Hematopoietic multipotent progenitor cell treated with erythropoietin and hydrocortisone succinate and interleukin-3 and kit ligand, for 8 days (in vitro differentiated cells): ENCODE measurements around the gene TASOR2.

Experiments
- DNase-seq: peaks from one replicate; pipeline ENCODE4 v3.0.0-alpha.2; 2015

The TASOR2 gene, protein sequence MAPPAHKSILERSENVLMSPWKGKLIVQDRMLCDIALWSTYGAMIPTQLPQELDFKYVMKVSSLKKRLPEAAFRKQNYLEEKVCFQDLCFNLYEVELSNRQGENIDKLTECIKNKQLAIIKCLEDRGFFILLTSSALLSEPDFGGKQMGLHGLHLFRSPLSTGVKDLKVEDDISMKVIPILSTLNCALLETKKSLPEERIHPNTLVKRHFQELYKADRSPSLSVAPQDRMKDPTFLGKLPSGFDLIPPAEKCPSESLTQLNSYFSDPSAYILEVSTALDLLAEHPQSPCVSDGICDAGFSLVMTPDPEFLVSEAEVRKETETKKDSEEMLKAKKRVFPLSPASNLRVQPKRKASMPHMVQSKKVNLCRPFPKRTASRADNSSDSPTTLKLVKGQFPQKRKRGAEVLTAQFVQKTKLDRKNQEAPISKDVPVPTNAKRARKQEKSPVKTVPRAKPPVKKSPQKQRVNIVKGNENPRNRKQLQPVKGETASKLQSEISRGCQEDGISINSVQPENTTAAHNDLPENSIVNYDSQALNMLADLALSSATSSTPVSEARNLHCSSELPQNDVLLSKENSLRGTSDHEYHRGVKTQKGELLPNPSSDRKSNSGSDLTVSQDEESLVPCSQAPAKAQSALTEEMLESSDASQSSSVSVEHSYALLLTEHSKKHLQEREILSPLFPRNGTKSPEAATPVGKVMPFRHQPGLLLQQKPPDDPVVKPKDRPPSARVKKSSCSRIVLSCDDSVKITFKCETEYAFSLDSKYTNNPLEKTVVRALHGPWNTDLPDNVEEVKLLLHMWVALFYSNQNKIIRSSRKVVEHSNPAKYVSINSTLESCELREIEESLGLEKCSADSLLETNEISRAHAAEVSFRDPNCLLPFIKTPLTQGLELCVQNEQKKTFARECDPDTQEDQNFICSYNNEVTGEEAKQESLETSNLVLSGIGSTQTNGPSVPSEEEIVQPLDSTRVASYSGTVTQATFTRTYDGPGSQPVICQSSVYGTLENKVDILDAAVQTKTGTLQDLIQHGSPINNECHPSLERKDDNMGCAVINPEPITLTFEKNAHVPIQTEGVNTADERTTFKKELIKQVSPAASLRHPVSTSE (N-terminal part only)

GRCh38 chr10:5684318-5684970, at the start of gene TASOR2:
TSS of gene TASOR2 (plus strand) at chr10:5684838. CDS start at chr10:5720643, 35,805 bp downstream.
- DNase-seq: peak; percentile 99

GRCh38 chr10:5634918-5635317, 49.7 kb upstream of the TASOR2 start:
- no peak for DNase-seq

DNA sequence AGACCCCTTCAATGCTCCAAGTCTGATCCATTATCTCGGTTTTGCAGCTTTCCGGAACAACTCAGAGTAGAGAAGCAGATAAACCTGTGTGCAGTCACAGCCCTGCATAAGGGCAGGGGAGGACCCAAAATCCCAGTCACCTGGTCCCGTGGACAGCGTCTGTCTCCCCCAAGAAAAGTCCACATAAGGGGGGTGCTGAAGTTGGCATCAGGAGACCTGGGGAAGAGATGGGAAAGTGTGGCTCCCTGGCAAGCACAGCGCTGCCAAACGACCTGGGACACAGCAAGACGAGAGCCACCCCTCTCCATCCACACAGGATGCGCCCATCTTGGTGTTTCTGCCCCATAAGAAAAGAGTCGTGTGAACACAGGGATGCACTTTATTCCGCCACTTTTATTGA, 46.1 kb upstream of the TASOR2 start:
- no peak for DNase-seq

GRCh38 chr10:5639066-5639465, 45.6 kb upstream of the TASOR2 start:
- no peak for DNase-seq

DNA sequence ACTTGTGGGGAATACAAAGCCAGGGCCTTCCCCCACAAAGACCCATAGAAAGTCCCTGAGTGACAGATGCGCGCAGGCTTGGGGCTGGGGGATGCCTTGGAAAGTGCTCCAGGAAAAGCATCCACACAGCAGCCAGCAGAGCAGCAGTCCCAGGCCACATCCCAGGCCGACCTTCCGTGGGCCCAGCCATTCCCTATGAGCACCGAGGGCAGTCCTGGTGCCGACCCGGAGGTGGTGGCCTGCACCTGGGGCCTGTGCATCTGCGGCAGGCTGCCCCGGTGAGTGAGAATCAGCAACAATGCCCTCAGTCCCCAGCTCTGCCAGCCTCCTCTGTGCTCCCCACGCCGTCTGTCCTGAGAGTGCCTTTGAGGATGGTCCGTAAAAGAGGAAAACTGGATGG, 44.6 kb upstream of the TASOR2 start:
- DNase-seq: no peak

DNA sequence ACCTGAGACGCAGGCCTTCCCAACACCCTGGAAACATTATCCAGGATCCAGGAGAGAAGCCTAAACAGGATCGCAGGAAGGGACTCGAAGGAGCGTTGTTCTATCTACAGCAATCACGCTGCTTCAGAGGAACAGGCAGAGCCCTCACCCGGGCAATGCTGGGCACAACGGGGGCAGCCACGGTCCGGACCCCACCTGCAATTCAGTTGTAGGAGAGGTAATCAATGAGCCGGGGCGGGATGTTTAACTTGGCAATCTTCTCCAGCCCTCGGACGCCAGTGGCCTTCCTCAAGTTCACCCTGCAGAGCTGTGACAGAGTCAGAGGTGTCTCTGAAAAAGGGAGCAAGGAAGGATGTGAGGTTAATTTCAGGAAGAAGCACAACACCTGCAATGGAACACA, 44.1 kb upstream of the TASOR2 start:
- DNase-seq: no peak

GRCh38 chr10:5641501-5641900, 43.1 kb upstream of the TASOR2 start:
- DNase-seq: no peak

DNA sequence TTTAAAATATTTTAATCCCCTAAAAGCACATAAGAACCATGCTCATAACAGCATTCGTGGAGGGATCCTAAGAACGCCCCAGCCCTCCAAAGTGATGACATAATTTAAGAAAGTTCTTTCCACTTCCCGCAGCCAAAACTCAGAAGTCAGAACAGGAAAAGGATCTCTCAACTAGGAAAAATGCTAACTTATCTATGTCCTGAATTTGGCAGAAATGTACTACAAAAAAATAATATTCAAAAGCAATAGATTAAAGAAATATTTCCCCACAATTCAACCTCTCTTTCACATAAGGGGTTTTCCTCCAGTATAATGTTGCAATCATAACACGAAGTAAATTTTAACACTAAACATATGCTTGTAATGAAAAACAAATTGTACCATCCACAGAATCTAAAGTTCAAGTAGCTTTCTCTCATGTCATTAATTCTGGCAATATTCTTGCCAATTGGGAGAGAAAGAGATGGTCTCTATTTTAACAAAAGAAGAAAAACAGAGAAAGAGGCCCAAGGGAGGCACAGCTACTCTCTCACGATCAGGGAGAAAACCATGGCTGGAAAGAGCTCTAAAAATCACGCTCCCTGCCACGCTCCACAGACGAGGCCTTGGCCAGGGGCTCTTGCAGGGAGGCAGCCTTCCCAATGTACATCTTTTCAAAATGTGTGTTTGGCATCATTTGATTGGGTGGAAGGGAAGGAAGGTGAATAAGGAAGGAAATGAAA, 41.1 kb upstream of the TASOR2 start:
- DNase-seq: no peak

- no peak for DNase-seq
These were observed 39.7 kb upstream of the TASOR2 start for GRCh38 chr10:5644930-5645329.

- no peak for DNase-seq
These were observed 39.3 kb upstream of the TASOR2 start for GRCh38 chr10:5645375-5645774.

GRCh38 chr10:5645944-5646617, 38.6 kb upstream of the TASOR2 start:
- DNase-seq: no peak

- no peak for DNase-seq
These were observed 37.0 kb upstream of the TASOR2 start for GRCh38 chr10:5647507-5648240.

DNA sequence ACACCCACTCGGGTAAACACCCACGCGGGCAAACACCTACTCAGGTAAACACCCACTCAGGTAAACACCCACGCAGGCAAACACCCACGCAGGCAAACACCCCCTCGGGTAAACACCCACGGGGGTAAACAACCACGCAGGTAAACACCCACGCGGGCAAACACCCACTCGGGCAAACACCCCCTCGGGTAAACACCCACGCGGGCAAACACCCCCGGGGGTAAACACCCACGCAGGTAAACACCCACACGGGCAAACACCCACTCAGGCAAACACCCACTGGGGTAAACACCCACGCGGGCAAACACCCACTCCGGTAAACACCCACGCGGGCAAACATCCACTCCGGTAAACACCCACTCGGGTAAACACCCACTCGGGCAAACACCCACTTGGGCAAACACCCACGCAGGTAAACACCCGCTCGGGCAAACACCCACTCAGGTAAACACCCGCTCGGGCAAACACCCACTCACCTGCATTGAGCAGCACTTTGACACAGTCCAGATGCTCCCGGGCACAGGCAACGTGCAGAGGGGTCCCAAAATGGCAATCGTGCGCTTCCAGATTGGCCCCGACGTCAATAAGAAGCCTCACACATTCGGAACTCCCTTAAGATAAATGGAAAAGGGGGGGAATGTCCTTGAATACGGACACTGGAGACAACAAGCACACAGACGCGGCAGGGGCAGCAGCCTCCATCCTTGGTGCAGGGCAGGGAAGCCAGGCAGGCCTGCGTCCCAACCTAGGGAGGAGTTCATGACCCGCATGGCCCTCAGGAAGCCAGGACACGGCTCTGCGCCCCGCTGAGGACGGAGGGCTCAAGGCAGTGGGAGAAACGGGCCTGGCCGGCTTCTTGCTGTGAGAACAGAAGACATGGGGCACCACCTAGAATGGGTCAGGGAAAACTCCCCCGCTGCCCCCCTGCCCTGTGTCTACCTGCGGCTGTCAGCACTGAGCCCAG, 35.9 kb upstream of the TASOR2 start:
- DNase-seq: no peak

- no peak for DNase-seq
These were observed 34.9 kb upstream of the TASOR2 start for GRCh38 chr10:5649746-5650145.

DNA sequence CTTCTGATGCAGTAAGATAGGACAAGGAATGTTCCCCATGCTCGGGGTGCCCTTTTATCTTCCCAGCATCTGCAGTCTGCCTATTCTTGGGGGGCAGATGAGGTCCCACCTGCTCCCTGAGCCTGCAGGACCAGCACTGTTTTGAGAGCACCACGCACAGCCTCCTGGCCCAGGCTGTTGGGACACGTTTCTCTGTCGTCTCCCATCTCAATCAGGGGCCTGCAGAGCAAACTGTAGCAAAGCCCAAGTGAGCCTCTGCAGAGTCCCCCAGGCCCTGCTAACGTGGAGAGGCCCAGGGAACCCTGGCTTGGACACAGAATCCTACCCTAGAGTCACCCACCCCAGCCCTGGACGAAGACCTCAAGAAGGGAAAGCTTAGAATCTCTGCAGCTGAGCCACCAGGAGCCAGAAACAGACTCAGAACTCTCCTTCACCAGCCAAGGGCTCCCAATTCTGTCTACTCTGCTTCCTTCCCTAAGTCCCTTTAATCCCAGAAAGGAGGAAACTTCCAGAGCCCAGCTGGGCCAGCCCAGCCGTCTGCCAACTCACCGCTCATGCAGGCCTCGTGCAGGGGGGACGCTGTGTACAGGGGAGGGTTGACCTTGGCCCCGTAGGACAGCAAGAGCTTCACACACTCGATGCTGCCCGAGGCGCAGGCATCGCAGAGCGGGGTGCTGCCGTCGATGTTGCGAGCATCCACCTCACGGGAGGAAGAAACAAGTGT, 33.8 kb upstream of the TASOR2 start:
- no peak for DNase-seq

DNA sequence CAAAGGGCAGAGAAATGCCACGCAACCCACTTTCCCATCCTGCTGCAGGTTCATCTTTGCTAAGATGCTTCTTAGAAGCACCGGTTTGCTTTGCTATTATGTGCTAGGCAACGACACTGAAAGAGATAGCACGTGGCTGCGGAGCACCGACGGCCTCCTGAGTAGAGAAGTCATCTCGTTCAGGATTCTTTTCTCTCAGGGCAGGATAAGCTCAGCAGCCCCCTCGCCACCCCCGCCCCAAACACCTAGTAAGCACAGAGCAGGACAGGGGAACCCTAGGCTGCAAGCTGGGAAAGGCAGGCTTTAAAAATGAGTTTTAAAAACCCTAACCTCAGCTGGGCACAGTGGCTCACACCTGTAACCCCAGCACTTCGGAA, 33.3 kb upstream of the TASOR2 start:
- DNase-seq: no peak

- DNase-seq: no peak
These were observed 31.9 kb upstream of the TASOR2 start for GRCh38 chr10:5652746-5653145.

GRCh38 chr10:5654218-5654755, 30.4 kb upstream of the TASOR2 start:
- DNase-seq: no peak

- no peak for DNase-seq
These were observed 29.5 kb upstream of the TASOR2 start for GRCh38 chr10:5655121-5655520.
